ENCODE results near the gene HAUS6.

The HAUS6 gene

GRCh38 chr9:19127871-19128500, 25.3 kb upstream of the HAUS6 start:
- peak; percentile 61 for DNase-seq (ENCODE audit: low read depth)
- H3K4me3 ChIP-seq (ENCODE audit: low read depth, low read length), result peak overlapping the region; percentile 91
- TF ChIP-seq CTCF (conservative IDR thresholded peaks at IDR 0.05; ENCODE audit: low read depth, low read length), result no peak

- no peak for DNase-seq (ENCODE audit: low read depth)
- peak overlapping the region; percentile 91 for H3K4me3 ChIP-seq (ENCODE audit: low read depth, low read length)
- no peak for TF ChIP-seq CTCF (conservative IDR thresholded peaks at IDR 0.05; ENCODE audit: low read depth, low read length)
Measured at GRCh38 chr9:19124430-19124793, 21.7 kb upstream of the HAUS6 start.

DNA sequence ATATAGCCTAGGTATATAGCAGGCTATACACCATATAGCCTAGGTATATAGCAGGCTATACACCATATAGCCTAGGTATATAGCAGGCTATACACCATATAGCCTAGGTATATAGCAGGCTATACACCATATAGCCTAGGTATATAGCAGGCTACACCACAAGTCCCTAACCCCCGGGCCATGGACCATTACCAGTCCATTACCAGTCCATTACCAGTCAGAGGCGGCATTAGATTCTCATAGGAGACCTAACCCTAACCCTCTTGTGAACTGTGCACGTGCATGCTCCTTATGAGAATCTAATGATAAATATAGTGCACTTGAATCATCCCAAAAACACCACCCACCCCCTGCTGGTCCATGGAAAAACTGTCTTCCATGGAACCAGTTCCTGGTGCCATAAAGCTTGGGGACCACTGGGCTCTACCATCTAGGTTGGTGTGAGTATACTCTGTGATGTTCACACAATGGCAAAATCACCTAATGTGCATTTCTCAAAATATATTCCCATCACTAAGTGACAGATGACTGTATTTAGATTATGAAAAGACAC, 19.9 kb upstream of the HAUS6 start:
- no peak for DNase-seq (ENCODE audit: low read depth)
- H3K4me3 ChIP-seq (ENCODE audit: low read depth, low read length), result no peak overlapping the region
- peak; percentile 17 for TF ChIP-seq CTCF (conservative IDR thresholded peaks at IDR 0.05; ENCODE audit: low read depth, low read length)

- no peak for DNase-seq (ENCODE audit: low read depth)
- H3K4me3 ChIP-seq (ENCODE audit: low read depth, low read length), result no peak overlapping the region
- TF ChIP-seq CTCF (conservative IDR thresholded peaks at IDR 0.05; ENCODE audit: low read depth, low read length), result no peak
Measured at GRCh38 chr9:19120877-19121276, 18.2 kb upstream of the HAUS6 start.

DNA sequence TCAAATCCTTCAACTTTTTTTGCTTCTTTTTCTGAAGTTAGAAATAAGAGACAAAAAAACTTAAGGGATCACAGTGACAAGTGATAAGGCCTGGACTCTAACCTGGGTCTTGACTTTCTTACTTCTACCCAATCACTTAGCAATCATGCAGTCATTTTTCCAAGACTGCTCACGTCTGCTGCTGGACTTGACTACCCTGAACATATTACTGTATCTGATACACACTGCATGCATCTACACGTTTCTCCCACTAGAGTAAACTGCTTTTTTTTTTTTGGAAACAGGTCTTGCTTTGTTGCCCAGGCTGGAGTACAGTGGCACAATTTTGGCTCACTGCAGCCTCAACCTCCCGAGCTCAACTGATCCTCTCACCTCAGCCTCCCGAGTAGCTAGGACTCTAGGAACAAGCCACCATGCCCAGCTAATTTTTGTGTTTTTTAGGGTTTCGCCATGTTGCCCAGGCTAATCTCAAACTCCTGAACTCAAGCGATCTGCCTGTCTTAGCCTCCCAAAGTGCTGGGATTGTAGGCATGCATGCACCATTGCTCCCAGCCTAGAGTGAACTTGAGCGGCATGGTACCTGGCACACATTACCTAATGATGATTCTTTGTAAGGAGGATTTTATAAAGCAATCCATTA, 17.2 kb upstream of the HAUS6 start:
- H3K4me3 ChIP-seq (ENCODE audit: low read depth, low read length), result no peak overlapping the region
- no peak for TF ChIP-seq CTCF (conservative IDR thresholded peaks at IDR 0.05; ENCODE audit: low read depth, low read length)
- no peak for DNase-seq (ENCODE audit: low read depth)

- DNase-seq (ENCODE audit: low read depth), result no peak
- TF ChIP-seq CTCF (conservative IDR thresholded peaks at IDR 0.05; ENCODE audit: low read depth, low read length), result no peak
- H3K4me3 ChIP-seq (ENCODE audit: low read depth, low read length), result no peak overlapping the region
Measured at GRCh38 chr9:19119246-19119645, 16.5 kb upstream of the HAUS6 start.

All from choroid plexus epithelial cell (primary cell).